H9 (cell line): ENCODE data around the gene GPRC5D. TPM values are rescaled to one million over a fixed set of nuclear protein-coding genes. Genes with fewer than 3 reads are reported as not detected.

Experiments used
- DNase-seq: peaks from one replicate; pipeline ENCODE4 v3.0.0-alpha.2; 2017
- H2AFZ ChIP-seq: one replicate; pipeline ENCODE4 v1.6.1; 2013; ENCODE audit warnings: mild to moderate bottlenecking, low read length, control low read depth, moderate library complexity
- H2AK5ac ChIP-seq: 2 replicates; pipeline ENCODE4 v1.6.1; 2013; ENCODE audit warnings: low read length, control low read depth, mixed read lengths; ENCODE audit not compliant: insufficient read length
- H2BK120ac ChIP-seq: one replicate; pipeline ENCODE4 v1.6.1; 2013; ENCODE audit warnings: low read depth, mild to moderate bottlenecking, low read length, control low read depth, inconsistent platforms; ENCODE audit not compliant: poor library complexity, severe bottlenecking
- H2BK12ac ChIP-seq: 2 replicates; pipeline ENCODE4 v1.6.1; 2013; ENCODE audit warnings: low read length, control low read depth, mixed read lengths, low read depth; ENCODE audit not compliant: insufficient read length
- H2BK15ac ChIP-seq: 2 replicates; pipeline ENCODE4 v1.6.1; 2013; ENCODE audit warnings: low read depth, low read length, control low read depth
- H2BK20ac ChIP-seq: one replicate; pipeline ENCODE4 v1.6.1; 2013; ENCODE audit warnings: low read depth, mild to moderate bottlenecking, low read length, control low read depth, inconsistent platforms; ENCODE audit not compliant: poor library complexity, severe bottlenecking
- H2BK5ac ChIP-seq: 2 replicates; pipeline ENCODE4 v1.6.1; 2013; ENCODE audit warnings: low read length, control low read depth, mixed read lengths; ENCODE audit not compliant: insufficient read length
- H3K14ac ChIP-seq: 2 replicates; pipeline ENCODE4 v1.6.1; 2013; ENCODE audit warnings: low read length, control low read depth; ENCODE audit not compliant: insufficient read depth
- H3K18ac ChIP-seq: 2 replicates; pipeline ENCODE4 v1.6.1; 2013; ENCODE audit warnings: low read depth, mild to moderate bottlenecking, mixed read lengths, low read length, control low read depth; ENCODE audit not compliant: insufficient read length
- H3K23ac ChIP-seq: 2 replicates; pipeline ENCODE4 v1.6.1; 2013; ENCODE audit warnings: low read length, control low read depth, mixed read lengths, low read depth; ENCODE audit not compliant: insufficient read length
- H3K23me2 ChIP-seq: 2 replicates; pipeline ENCODE4 v1.6.1; 2013; ENCODE audit warnings: low read depth, mild to moderate bottlenecking, mixed read lengths, low read length, control low read depth; ENCODE audit not compliant: insufficient read length, poor library complexity, severe bottlenecking
- H3K27ac ChIP-seq: 2 replicates; pipeline ENCODE4 v1.5.1; 2013; ENCODE audit warnings: low read length, control low read depth, mixed read lengths, low read depth; ENCODE audit not compliant: insufficient read length
- H3K27me3 ChIP-seq: 2 replicates; pipeline ENCODE4 v1.6.1; 2013; ENCODE audit warnings: low read length, control low read depth, inconsistent platforms; ENCODE audit not compliant: insufficient read depth
- H3K4ac ChIP-seq: 2 replicates; pipeline ENCODE4 v1.6.1; 2013; ENCODE audit warnings: low read depth, mild to moderate bottlenecking, control low read depth, inconsistent platforms, low read length, moderate library complexity
- H3K4me1 ChIP-seq: 2 replicates; pipeline ENCODE4 v1.6.1; 2013; ENCODE audit warnings: low read length, control low read depth, inconsistent platforms; ENCODE audit not compliant: insufficient read depth
- H3K4me2 ChIP-seq: 2 replicates; pipeline ENCODE4 v1.6.1; 2013; ENCODE audit warnings: low read length, control low read depth, mixed read lengths; ENCODE audit not compliant: insufficient read length, insufficient read depth
- H3K56ac ChIP-seq: 2 replicates; pipeline ENCODE4 v1.6.1; 2013; ENCODE audit warnings: low read depth, mild to moderate bottlenecking, mixed read lengths, low read length, control low read depth; ENCODE audit not compliant: insufficient read length
- H3K79me1 ChIP-seq: 2 replicates; pipeline ENCODE4 v1.6.1; 2013; ENCODE audit warnings: low read depth, mild to moderate bottlenecking, moderate library complexity, low read length, control low read depth, inconsistent platforms; ENCODE audit not compliant: insufficient read depth, poor library complexity, severe bottlenecking
- H3K79me2 ChIP-seq: 2 replicates; pipeline ENCODE4 v1.6.1; 2013; ENCODE audit warnings: low read length, control low read depth, inconsistent platforms; ENCODE audit not compliant: insufficient read depth
- H3K9ac ChIP-seq: 2 replicates; pipeline ENCODE4 v1.6.1; 2013; ENCODE audit warnings: low read length, control low read depth, mixed read lengths; ENCODE audit not compliant: insufficient read length; ENCODE audit errors: extremely low read depth
- H3K9me3 ChIP-seq: one replicate; pipeline ENCODE4 v1.6.1; 2013; ENCODE audit warnings: low read depth, low read length, inconsistent platforms; ENCODE audit not compliant: control insufficient read depth
- H3T11ph ChIP-seq: one replicate; pipeline ENCODE4 v1.6.1; 2013; ENCODE audit warnings: mild to moderate bottlenecking, low read length, control low read depth, inconsistent platforms
- H4K20me1 ChIP-seq: one replicate; pipeline ENCODE4 v1.6.1; 2013; ENCODE audit not compliant: control insufficient read depth, insufficient read length, insufficient read depth
- H4K5ac ChIP-seq: 2 replicates; pipeline ENCODE4 v1.6.1; 2013; ENCODE audit warnings: low read depth, mild to moderate bottlenecking, mixed read lengths, low read length, control low read depth; ENCODE audit not compliant: insufficient read length
- H4K8ac ChIP-seq: replicated peaks from 2 replicates; pipeline ENCODE4 v1.6.1; 2013; ENCODE audit warnings: low read length, control low read depth, mixed read lengths, low read depth; ENCODE audit not compliant: insufficient read length
- H4K91ac ChIP-seq: 2 replicates; pipeline ENCODE4 v1.6.1; 2013; ENCODE audit warnings: low read depth, mild to moderate bottlenecking, moderate library complexity, mixed read lengths, low read length, control low read depth; ENCODE audit not compliant: insufficient read length
- H3K27ac Mint-ChIP-seq, 3 experiments: 2 replicates in 2 of 3; 3 replicates in 1 of 3; pipeline ENCODE4 v1.8.0; 2020 to 2021; ENCODE audit warnings: mixed read lengths in 3 of 3, mild to moderate bottlenecking in 1 of 3, moderate library complexity in 1 of 3
- H3K27me3 Mint-ChIP-seq: 2 replicates; pipeline ENCODE4 v1.8.0; 2021; ENCODE audit warnings: low read depth, mild to moderate bottlenecking, moderate library complexity, mixed read lengths
- H3K36me3 Mint-ChIP-seq, 3 experiments: 2 replicates in 2 of 3; 3 replicates in 1 of 3; pipeline ENCODE4 v1.8.0; 2020 to 2021; ENCODE audit warnings: low read depth in 3 of 3, mixed read lengths in 3 of 3; ENCODE audit not compliant: insufficient read depth in 1 of 3
- H3K4me1 Mint-ChIP-seq, 2 experiments: 2 replicates each; pipeline ENCODE4 v1.8.0; 2020; ENCODE audit warnings: mixed read lengths in 2 of 2
- H3K4me3 Mint-ChIP-seq, 2 experiments: 2 replicates in 1 of 2; 3 replicates in 1 of 2; pipeline ENCODE4 v1.8.0; 2020 to 2021; ENCODE audit warnings: mild to moderate bottlenecking in 2 of 2, mixed read lengths in 2 of 2, moderate library complexity in 1 of 2
- H3K9me3 Mint-ChIP-seq, 2 experiments: 2 replicates in 1 of 2; 3 replicates in 1 of 2; pipeline ENCODE4 v1.8.0; 2020; ENCODE audit warnings: mild to moderate bottlenecking in 2 of 2, mixed read lengths in 2 of 2, moderate library complexity in 1 of 2
- WGBS: extraction: QIAGEN DNeasy Blood & Tissue Kit; methylation state at CpG from one replicate; pipeline ENCODE4 v1.1.7; 2013; ENCODE audit warnings: missing lambda C conversion rate, low lambda C conversion rate, mixed read lengths; ENCODE audit not compliant: insufficient read length; ENCODE audit errors: extremely low coverage; 5-methylcytosine and 5-hydroxymethylcytosine counted together
- total RNA-seq: library from RNA; stranded (reverse); gene quantifications from 2 replicates; pipeline ENCODE4 v1.2.1, GENCODE V29; 2021
- TF ChIP-seq, protein P1 (sequence below): fragments of 200-600 bp; sonication (generic); conservative IDR thresholded peaks from 3 replicates; pipeline ENCODE4 v1.8.0; 2021; ENCODE audit warnings: antibody characterized with exemption, mild to moderate bottlenecking

Gene GPRC5D
- total RNA-seq, 1 experiment from 2014 or later: not detected

DNA sequence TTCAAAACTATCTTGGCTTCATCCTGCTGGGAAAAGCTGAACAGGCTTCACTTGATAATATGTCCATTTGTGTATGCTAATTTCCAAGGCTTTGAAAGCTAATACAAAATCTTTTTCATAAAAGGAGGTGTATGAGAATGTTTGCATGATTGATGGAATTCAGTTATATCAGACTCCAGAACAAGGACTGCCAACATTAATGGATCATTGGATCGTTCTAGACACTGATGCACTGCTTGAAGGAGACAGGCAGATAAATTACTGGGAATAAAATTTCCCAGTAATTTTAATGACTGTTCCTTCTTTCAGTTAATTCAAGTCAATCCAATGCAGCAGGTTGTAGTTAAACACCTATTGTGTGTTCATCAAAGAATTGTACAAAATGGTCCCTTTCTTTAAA lies 466 bp downstream of the GPRC5D start:
- Histone ChIP-seq H2AK5ac (no peak overlapping the region), H3K9me3 (no peaks in the 10 kb centered on the region), H3T11ph (no peak overlapping the region), H3K79me1 (no peaks in the 10 kb centered on the region), H2BK120ac (no peak overlapping the region), H4K91ac (no peak overlapping the region), H2BK20ac (no peak overlapping the region), H3K4me2 (no peak overlapping the region), H2AFZ (no peak overlapping the region), H3K23ac (no peak overlapping the region), H2BK12ac (no peak overlapping the region), H2BK5ac (no peak overlapping the region), H3K14ac (no peak overlapping the region), H3K4me1 (no peaks in the 10 kb centered on the region), H3K23me2 (no peaks in the 10 kb centered on the region), H3K9ac (no peak overlapping the region), H3K4ac (no peak overlapping the region), H3K27me3 (no peaks in the 10 kb centered on the region), H3K56ac (no peak overlapping the region), H3K18ac (no peak overlapping the region), H2BK15ac (no peak overlapping the region), H3K27ac (no peak overlapping the region), H4K20me1 (no peaks in the 10 kb centered on the region), H3K79me2 (no peaks in the 10 kb centered on the region), H4K8ac (no peak overlapping the region), H4K5ac (no peak overlapping the region)
- Mint-ChIP-seq H3K9me3 (no peaks in the 10 kb centered on the region), H3K27ac (no peak overlapping the region), H3K4me3 (no peak overlapping the region), H3K36me3 (peaks cover 0 to 10% (median 0%) of the 10 kb centered on the region in 3 experiments; a peak in 2 of 7 replicates), H3K27me3 (no peaks in the 10 kb centered on the region), H3K4me1 (no peaks in the 10 kb centered on the region)
- TF ChIP-seq, protein P1, sequence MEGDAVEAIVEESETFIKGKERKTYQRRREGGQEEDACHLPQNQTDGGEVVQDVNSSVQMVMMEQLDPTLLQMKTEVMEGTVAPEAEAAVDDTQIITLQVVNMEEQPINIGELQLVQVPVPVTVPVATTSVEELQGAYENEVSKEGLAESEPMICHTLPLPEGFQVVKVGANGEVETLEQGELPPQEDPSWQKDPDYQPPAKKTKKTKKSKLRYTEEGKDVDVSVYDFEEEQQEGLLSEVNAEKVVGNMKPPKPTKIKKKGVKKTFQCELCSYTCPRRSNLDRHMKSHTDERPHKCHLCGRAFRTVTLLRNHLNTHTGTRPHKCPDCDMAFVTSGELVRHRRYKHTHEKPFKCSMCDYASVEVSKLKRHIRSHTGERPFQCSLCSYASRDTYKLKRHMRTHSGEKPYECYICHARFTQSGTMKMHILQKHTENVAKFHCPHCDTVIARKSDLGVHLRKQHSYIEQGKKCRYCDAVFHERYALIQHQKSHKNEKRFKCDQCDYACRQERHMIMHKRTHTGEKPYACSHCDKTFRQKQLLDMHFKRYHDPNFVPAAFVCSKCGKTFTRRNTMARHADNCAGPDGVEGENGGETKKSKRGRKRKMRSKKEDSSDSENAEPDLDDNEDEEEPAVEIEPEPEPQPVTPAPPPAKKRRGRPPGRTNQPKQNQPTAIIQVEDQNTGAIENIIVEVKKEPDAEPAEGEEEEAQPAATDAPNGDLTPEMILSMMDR: no peak
- no CpG with 5 or more reads among the region's 1 CpG for WGBS
- no peak for DNase-seq
